Hindlimb muscle (tissue), 1 donor: ENCODE measurements around the gene SMIM44. TPM values are rescaled to one million over a fixed set of nuclear protein-coding genes. Genes with fewer than 3 reads are reported as not detected.

ENCODE experiments used
- DNase-seq: peaks from one replicate; pipeline ENCODE4 v3.0.0-alpha.2; 2013
- polyA plus RNA-seq: library from polyadenylated mRNA; unstranded; fragments of 120-200 nt; gene quantifications from one replicate; pipeline ENCODE4 v1.2.1, GENCODE V29; 2013; ENCODE audit not compliant: insufficient read length

The SMIM44 gene
- polyA plus RNA-seq, 1 donor: not detected

- no peak for DNase-seq
Measured at GRCh38 chr19:3475449-3475848, 7.8 kb downstream of the SMIM44 start.

- DNase-seq: no peak
Measured at GRCh38 chr19:3474614-3475013, 8.6 kb downstream of the SMIM44 start.

- no peak for DNase-seq
Measured at GRCh38 chr19:3474010-3474409, 9.2 kb downstream of the SMIM44 start.

- no peak for DNase-seq
Measured at GRCh38 chr19:3471954-3472655, 11.1 kb downstream of the SMIM44 start.

GRCh38 chr19:3470500-3471128 lies 12.6 kb downstream of the SMIM44 start:
- DNase-seq: no peak

- no peak for DNase-seq
Measured at GRCh38 chr19:3469638-3470499, 13.4 kb downstream of the SMIM44 start.

- no peak for DNase-seq
Measured at GRCh38 chr19:3468211-3468610, 15.0 kb downstream of the SMIM44 start.

GRCh38 chr19:3467437-3468198 lies 15.6 kb downstream of the SMIM44 start:
- no peak for DNase-seq

- DNase-seq: no peak
Measured at GRCh38 chr19:3466635-3467034, 16.6 kb downstream of the SMIM44 start.

GRCh38 chr19:3465552-3465951 lies 17.7 kb downstream of the SMIM44 start:
- DNase-seq: no peak

GRCh38 chr19:3464587-3465235 lies 18.5 kb downstream of the SMIM44 start:
- no peak for DNase-seq

GRCh38 chr19:3463714-3464586 lies 19.3 kb downstream of the SMIM44 start:
- no peak for DNase-seq

- DNase-seq: no peak
Measured at GRCh38 chr19:3462991-3463713, 20.1 kb downstream of the SMIM44 start.

GRCh38 chr19:3459965-3460582 lies 23.2 kb downstream of the SMIM44 start:
- DNase-seq: no peak

- DNase-seq: peak; percentile 92
Measured at GRCh38 chr19:3459089-3459881, 24.0 kb downstream of the SMIM44 start.

- no peak for DNase-seq
Measured at GRCh38 chr19:3458229-3459088, 24.8 kb downstream of the SMIM44 start.

GRCh38 chr19:3457528-3458228 lies 25.6 kb downstream of the SMIM44 start:
- no peak for DNase-seq
